OCI-LY1 (cell line): ENCODE results near the gene MLC1.

Source experiments
- H2AFZ ChIP-seq: fragments of 200-600 bp; sonication (generic), shearing (Covaris generic); 2 replicates; pipeline ENCODE4 v1.6.0; 2014; ENCODE audit warnings: antibody characterized with exemption, mild to moderate bottlenecking, low read length
- H3F3A ChIP-seq: fragments of 200-600 bp; sonication (generic), shearing (Covaris generic); 2 replicates; pipeline ENCODE4 v1.6.0; 2014; ENCODE audit warnings: mild to moderate bottlenecking, antibody characterized with exemption, low read length, moderate library complexity; ENCODE audit not compliant: insufficient read depth
- H3K27ac ChIP-seq: fragments of 200-600 bp; sonication (generic); 2 replicates; pipeline ENCODE4 v1.5.1; 2014; ENCODE audit warnings: low read length, mixed run types, mild to moderate bottlenecking, low read depth; ENCODE audit not compliant: poor library complexity, severe bottlenecking
- H3K27me3 ChIP-seq: fragments of 200-600 bp; sonication (generic); 2 replicates; pipeline ENCODE4 v1.6.0; 2014; ENCODE audit warnings: antibody characterized with exemption, mild to moderate bottlenecking, low read length, moderate library complexity; ENCODE audit not compliant: insufficient read depth
- H3K36me3 ChIP-seq: fragments of 200-600 bp; sonication (generic); 2 replicates; pipeline ENCODE4 v1.6.1; 2014; ENCODE audit warnings: mild to moderate bottlenecking, antibody characterized with exemption, low read length, moderate library complexity, mixed read lengths; ENCODE audit not compliant: insufficient read depth
- H3K4me1 ChIP-seq: fragments of 200-600 bp; sonication (generic); 2 replicates; pipeline ENCODE4 v1.5.1; 2014; ENCODE audit warnings: mild to moderate bottlenecking, low read length, moderate library complexity; ENCODE audit not compliant: insufficient read depth, severe bottlenecking
- H3K4me2 ChIP-seq: fragments of 200-600 bp; sonication (generic), shearing (Covaris generic); 2 replicates; pipeline ENCODE4 v1.6.1; 2014; ENCODE audit warnings: low read length
- H3K4me3 ChIP-seq: fragments of 200-600 bp; sonication (generic); 2 replicates; pipeline ENCODE4 v1.5.1; 2014; ENCODE audit warnings: low read length, low read depth, mild to moderate bottlenecking, mixed read lengths; ENCODE audit not compliant: poor library complexity, severe bottlenecking
- H3K79me2 ChIP-seq: fragments of 200-600 bp; shearing (Covaris generic); 2 replicates; pipeline ENCODE4 v1.6.1; 2016; ENCODE audit warnings: mixed run types, low read length, mixed read lengths; ENCODE audit not compliant: insufficient read depth
- H3K9ac ChIP-seq: fragments of 200-600 bp; sonication (generic), shearing (Covaris generic); 2 replicates; pipeline ENCODE4 v1.6.1; 2014; ENCODE audit warnings: mild to moderate bottlenecking, low read length, mixed read lengths
- H3K9me2 ChIP-seq: fragments of 200-600 bp; sonication (generic), shearing (Covaris generic); 2 replicates; pipeline ENCODE4 v1.6.1; 2014; ENCODE audit warnings: low read depth, mild to moderate bottlenecking, low read length, mixed read lengths
- H3K9me3 ChIP-seq: fragments of 200-600 bp; shearing (Covaris generic); 2 replicates; pipeline ENCODE4 v1.6.1; 2014; ENCODE audit warnings: low read length, mixed read lengths
- H4K20me1 ChIP-seq: fragments of 200-600 bp; sonication (generic), shearing (Covaris generic); 2 replicates; pipeline ENCODE4 v1.6.0; 2016; ENCODE audit warnings: mild to moderate bottlenecking, low read length; ENCODE audit not compliant: insufficient read depth
- CTCF ChIP-seq: fragments of 200-600 bp; sonication (generic), shearing (Covaris generic); IDR thresholded peaks from 2 replicates; pipeline ENCODE4 v1.5.1; 2017; ENCODE audit warnings: mild to moderate bottlenecking, antibody characterized with exemption, low read length, moderate library complexity, mixed read lengths
- EZH2 ChIP-seq: fragments of 200-600 bp; sonication (generic), shearing (Covaris generic); IDR thresholded peaks from 2 replicates; pipeline ENCODE4 v1.8.0; 2017; ENCODE audit warnings: borderline replicate concordance, mixed run types, mild to moderate bottlenecking, antibody characterized with exemption, low read length, moderate library complexity, mixed read lengths

The MLC1 gene

GRCh38 chr22:50064453-50064852 is 20.8 kb downstream of the MLC1 start:
- Histone ChIP-seq H3K27me3 (no peaks in the 10 kb centered on the region), H3K9ac (no peak overlapping the region), H4K20me1 (no peaks in the 10 kb centered on the region), H3K27ac (no peak overlapping the region), H3K9me3 (no peaks in the 10 kb centered on the region), H3K4me2 (no peak overlapping the region), H3K79me2 (no peaks in the 10 kb centered on the region), H3K4me1 (peaks cover 15% of the 10 kb centered on the region), H3K9me2 (no peaks in the 10 kb centered on the region), H3K36me3 (no peaks in the 10 kb centered on the region), H3F3A (no peaks in the 10 kb centered on the region), H2AFZ (no peak overlapping the region), H3K4me3 (no peak overlapping the region)
- TF ChIP-seq EZH2: no peak
- no peak for TF ChIP-seq CTCF

GRCh38 chr22:50063589-50064393 is 21.4 kb downstream of the MLC1 start:
- H3K9me2 ChIP-seq: no peaks in the 10 kb centered on the region
- TF ChIP-seq EZH2: no peak
- TF ChIP-seq CTCF: no peak

GRCh38 chr22:50062509-50063135 is 22.6 kb downstream of the MLC1 start:
- no peak for TF ChIP-seq CTCF
- no peak for TF ChIP-seq EZH2
- Histone ChIP-seq H3K9me3 (no peaks in the 10 kb centered on the region), H2AFZ (no peak overlapping the region), H3K27me3 (no peaks in the 10 kb centered on the region), H3K9me2 (no peaks in the 10 kb centered on the region), H3F3A (no peaks in the 10 kb centered on the region), H3K79me2 (no peaks in the 10 kb centered on the region), H4K20me1 (no peaks in the 10 kb centered on the region), H3K36me3 (no peaks in the 10 kb centered on the region), H3K4me3 (no peak overlapping the region), H3K4me2 (no peak overlapping the region), H3K4me1 (peaks cover 25% of the 10 kb centered on the region), H3K9ac (no peak overlapping the region), H3K27ac (no peak overlapping the region)

More at GRCh38 chr22:50063589-50064393, 21.4 kb downstream of the MLC1 start:
- Histone ChIP-seq H3K9me3 (no peaks in the 10 kb centered on the region), H3F3A (no peaks in the 10 kb centered on the region), H3K27ac (no peak overlapping the region), H3K36me3 (no peaks in the 10 kb centered on the region), H4K20me1 (no peaks in the 10 kb centered on the region), H3K9ac (no peak overlapping the region), H3K4me1 (peaks cover 22% of the 10 kb centered on the region), H3K4me2 (no peak overlapping the region), H3K4me3 (no peak overlapping the region), H3K79me2 (no peaks in the 10 kb centered on the region), H3K27me3 (no peaks in the 10 kb centered on the region), H2AFZ (no peak overlapping the region)
